Sciatic nerve (tissue), 2 donors: ENCODE measurements around the gene SNRPA. TPM values are rescaled to one million over a fixed set of nuclear protein-coding genes. Genes with fewer than 3 reads are reported as not detected.
"Not testable (repeated sequence)": the region's sequence is repeated elsewhere in the genome, so short reads cannot be mapped to it uniquely, and the experiment has no call there.

Experiments used
- ATAC-seq: fragments of 200-7000 bp; cut with Tn5 transposase; one replicate; pipeline ENCODE4 v1.9.1; 2020; ENCODE audit warnings: mild to moderate bottlenecking, moderate library complexity
- DNase-seq: peaks from one replicate; pipeline ENCODE4 v3.0.0-alpha.2; 2020; ENCODE audit warnings: low spot score
- intact Hi-C: fragments of 100-400 bp; cut with DNase I; formaldehyde crosslinking; loops from one replicate; pipeline ENCODE4 v1.14.2; 2022
- total RNA-seq: library from RNA; stranded (reverse); fragmentation: NEBNext Ultra II Directional; extraction: Animal tissue kit (Norgen Biotek cat#: 25700); gene quantifications from one replicate; pipeline ENCODE4 v1.2.1, GENCODE V29; 2021
- donor health status: DM: no; HTN: no; CAD: no.
- donor health status: DM: no; HTN: no; CAD: no.

SNRPA gene
- total RNA-seq, 1 donor from 2014 or later, result 58.3 TPM

DNA sequence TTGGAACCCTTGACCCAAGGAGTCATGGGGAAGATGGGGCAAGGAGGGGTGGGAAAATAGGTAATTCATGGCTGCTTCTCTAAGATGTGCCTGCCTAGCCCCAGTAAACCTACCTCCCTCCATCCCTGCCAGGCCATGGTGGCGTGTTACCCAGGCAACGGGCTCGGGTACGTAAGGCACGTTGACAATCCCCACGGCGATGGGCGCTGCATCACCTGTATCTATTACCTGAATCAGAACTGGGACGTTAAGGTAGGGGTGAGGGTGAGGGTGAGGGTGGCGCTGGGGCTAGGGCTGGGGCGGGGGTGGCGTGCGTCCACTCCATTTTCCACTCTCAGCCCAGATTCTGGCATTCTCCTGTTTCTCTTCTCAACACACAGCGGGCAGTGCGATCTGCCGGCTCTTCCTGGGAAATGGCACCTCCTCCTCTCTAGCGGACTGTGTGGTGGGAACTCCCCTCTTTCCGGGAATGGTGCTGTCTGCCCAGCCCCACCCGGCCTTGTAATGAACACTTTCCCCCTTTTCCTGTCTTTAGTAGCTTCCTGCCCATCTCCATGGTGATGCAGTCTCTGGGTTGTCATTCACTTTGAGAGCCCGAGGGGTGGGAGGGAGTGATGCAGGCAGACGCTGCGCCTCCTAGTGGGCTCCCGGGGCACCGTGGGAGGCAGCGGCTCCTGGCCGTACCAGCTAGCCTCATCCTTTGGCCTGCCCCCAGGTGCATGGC lies 55.6 kb downstream of the SNRPA start:
- peak; percentile 87 for DNase-seq
- intact Hi-C loops, result loop anchor here (10.0 kb wide), 1 partner anchor 142 kb away; no protein-coding TSS in a partner anchor
- ATAC-seq, result peak; percentile 68

DNA sequence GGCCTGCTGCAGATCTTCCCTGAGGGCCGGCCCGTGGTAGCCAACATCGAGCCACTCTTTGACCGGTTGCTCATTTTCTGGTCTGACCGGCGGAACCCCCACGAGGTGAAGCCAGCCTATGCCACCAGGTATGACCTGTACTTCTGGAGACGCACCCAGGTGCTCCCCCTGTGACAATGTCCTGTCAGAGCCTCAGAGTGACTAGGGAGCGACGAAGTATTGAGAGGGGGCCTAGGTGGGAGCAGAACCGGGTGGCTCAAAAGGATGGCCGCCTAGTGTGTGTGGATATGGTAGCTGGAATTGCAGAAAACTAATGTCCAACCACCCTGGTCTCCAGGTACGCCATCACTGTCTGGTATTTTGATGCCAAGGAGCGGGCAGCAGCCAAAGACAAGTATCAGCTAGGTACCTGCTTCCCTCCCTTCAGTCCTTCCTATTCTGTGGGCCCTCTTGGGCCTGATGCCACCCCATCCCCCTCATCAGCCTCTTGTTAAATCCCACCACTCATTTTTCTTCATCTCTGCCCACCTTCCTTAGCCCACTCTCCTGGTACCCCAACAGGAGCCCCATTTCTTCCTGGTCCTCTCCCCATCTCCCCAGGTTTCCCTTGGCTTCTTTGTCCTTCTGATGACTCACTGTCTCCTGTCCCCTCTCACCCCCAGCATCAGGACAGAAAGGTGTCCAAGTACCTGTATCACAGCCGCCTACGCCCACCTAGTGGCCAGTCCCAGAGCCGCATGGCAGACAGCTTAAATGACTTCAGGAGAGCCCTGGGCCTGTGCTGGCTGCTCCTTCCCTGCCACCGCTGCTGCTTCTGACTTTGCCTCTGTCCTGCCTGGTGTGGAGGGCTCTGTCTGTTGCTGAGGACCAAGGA lies 56.4 kb downstream of the SNRPA start:
- DNase-seq, result no peak
- intact Hi-C loops, result loop anchor here (10.0 kb wide), 1 partner anchor 143 kb away; no protein-coding TSS in a partner anchor
- ATAC-seq, result no peak

- ATAC-seq, result no peak
- no peak for DNase-seq
- intact Hi-C loops, result loop anchor here (10.0 kb wide), 1 partner anchor 143 kb away; no protein-coding TSS in a partner anchor
Measured at GRCh38 chr19:40808021-40808325, 57.0 kb downstream of the SNRPA start.

- ATAC-seq, result no peak
- intact Hi-C loops, result loop anchor here (10.0 kb wide), 1 partner anchor 144 kb away; no protein-coding TSS in a partner anchor
- DNase-seq, result no peak
Measured at GRCh38 chr19:40808497-40808896, 57.5 kb downstream of the SNRPA start.

DNA sequence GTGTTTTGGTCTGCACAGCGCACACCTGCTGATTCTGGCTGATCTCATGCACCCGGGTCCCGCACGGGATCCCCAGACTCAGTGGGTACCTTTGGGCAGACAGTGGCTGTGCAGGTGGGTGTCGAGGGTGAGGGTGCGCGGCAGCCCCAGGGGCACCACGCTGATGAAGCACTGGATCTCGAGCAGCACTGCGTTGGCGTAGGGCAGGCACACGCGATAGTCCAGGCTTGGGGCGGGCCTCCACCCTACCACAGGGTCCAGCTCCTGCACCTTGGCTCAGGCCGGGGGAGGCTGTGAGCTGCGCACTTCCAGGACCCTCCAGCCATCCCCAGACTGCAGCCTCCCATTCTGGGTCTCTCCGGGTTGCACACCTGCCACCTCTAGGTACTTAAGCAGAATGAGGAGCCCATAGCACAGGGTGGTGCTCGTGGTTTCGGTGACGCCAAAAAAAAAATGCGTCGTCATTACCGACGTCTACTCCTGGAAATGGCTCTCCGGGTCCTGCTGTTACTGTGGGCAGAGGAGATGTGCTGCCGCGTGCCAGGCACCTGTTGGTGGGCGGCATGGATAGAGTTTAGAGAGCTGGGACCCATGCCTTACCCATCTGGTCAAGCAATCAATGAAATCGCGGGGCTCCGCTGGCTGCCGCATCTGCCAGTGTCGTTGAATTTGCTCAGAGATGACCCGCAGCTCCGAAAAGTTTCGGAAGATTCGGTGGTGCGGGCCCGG lies 58.5 kb downstream of the SNRPA start:
- DNase-seq, result no peak
- intact Hi-C loops, result loop anchor here (10.0 kb wide), 1 partner anchor 145 kb away; no protein-coding TSS in a partner anchor
- no peak for ATAC-seq

GRCh38 chr19:40810160-40810559 lies 59.2 kb downstream of the SNRPA start:
- intact Hi-C loops, result no loop called here
- DNase-seq, result no peak
- ATAC-seq, result no peak

GRCh38 chr19:40810649-40811408 lies 59.8 kb downstream of the SNRPA start:
- ATAC-seq, result peak; percentile 90
- intact Hi-C loops, result not testable (repeated sequence)
- DNase-seq, result peak; percentile 88

DNA sequence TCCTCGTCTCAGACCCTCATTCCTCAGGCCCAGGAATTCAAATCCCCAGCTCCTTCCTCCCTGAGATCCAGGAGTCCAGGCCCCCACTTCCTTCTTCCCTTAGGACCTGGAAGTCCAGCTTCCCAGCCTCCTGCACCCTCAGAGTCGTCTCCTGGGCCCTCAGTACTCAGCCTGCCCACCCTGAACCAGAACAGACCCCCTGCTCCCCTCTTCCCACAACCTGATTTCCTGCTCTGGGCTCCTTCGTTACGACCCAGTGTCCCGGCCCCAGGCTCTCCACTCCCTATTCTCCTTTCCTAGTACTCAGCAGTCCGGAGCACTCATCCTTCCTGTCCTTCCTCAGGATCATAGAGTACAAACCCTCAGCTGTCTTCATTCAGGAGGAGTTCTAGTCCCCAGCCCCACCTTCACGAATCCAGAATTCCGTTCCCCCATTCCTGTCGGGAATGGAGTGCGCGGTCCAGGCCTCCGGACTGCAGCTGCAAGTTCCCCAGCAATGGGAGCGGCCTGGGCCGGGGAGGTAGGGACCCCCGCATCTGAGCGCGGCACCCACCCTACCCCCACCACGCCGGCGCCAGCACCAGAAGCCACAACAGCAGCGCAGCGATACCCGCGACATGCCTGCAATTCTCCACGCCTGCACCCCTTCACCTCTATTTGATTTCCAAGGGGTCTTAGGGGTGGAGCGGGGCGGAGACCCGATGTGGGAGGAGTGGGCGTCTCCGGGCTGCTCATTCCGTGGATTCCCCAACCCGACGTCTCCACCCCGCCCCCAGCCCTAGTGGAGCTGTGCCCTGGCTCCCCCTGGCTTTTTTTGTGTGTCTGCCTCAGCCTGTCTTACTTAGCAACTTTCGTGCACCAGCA lies 60.7 kb downstream of the SNRPA start:
- intact Hi-C loops, result no loop called here
- ATAC-seq, result no peak
- DNase-seq, result no peak

DNA sequence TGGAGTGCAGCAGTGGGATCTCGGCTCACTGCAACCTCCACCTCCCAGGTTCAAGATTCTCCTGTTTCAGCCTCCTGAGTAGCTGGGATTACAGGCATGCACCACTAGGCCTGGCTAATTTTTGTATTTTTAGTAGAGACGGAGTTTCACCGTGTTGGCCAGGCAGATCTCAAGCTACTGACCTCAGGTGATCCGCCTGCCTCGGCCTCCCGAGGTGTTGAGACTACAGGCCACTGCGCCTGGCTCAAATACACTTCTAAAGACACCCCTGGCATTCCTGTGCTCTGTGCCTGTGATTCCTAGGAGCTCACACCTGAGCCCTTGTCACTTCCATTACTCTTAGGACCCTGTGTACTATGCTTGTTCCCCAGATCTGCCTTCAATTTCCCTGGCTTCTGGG lies 61.6 kb downstream of the SNRPA start:
- ATAC-seq, DNase-seq, intact Hi-C loops: not testable (repeated sequence)

GRCh38 chr19:40813182-40813581 lies 62.2 kb downstream of the SNRPA start:
- ATAC-seq (no peak), DNase-seq (no peak)
- intact Hi-C loops, result no loop called here

Other genes with a start within 250 kb of the SNRPA start
- 58.7 TPM for gene SHKBP1, start 174.3 kb upstream of the SNRPA start, total RNA-seq
- 1,227 TPM for gene LTBP4, start 149.8 kb upstream of the SNRPA start, total RNA-seq
- gene NUMBL, start 60.6 kb upstream of the SNRPA start, total RNA-seq, result 123 TPM
- gene COQ8B, start 34.3 kb upstream of the SNRPA start, total RNA-seq, result 45.4 TPM
- gene ITPKC, start 34.1 kb upstream of the SNRPA start, total RNA-seq, result 26.2 TPM
- gene ACTMAP, start 726 bp upstream of the SNRPA start, total RNA-seq, result 6.1 TPM
- gene MIA, start 24.3 kb downstream of the SNRPA start, total RNA-seq, result 173 TPM
- 29.5 TPM for gene RAB4B, start 27.0 kb downstream of the SNRPA start, total RNA-seq
- gene EGLN2, start 48.0 kb downstream of the SNRPA start, total RNA-seq, result 109 TPM
- gene CYP2A6, start 99.2 kb downstream of the SNRPA start, total RNA-seq, result not detected
- not detected for gene CYP2A7, start 131.0 kb downstream of the SNRPA start, total RNA-seq
- gene CYP2B6, start 240.1 kb downstream of the SNRPA start, total RNA-seq, result not detected